Pons (tissue), 1 donor: ENCODE measurements around the gene AKAP1.
A peak's percentile ranks its signal among the peaks of the same experiment; 100 is the strongest.
"Not testable (repeated sequence)": the region's sequence is repeated elsewhere in the genome, so short reads cannot be mapped to it uniquely, and the experiment has no call there.

Experiments
- DNase-seq: peaks from one replicate; pipeline ENCODE4 v3.0.0-alpha.2; 2016; ENCODE audit warnings: low spot score

AKAP1 gene

GRCh38 chr17:57075193-57075592 lies 9.9 kb upstream of the AKAP1 start:
- DNase-seq = no peak

DNA sequence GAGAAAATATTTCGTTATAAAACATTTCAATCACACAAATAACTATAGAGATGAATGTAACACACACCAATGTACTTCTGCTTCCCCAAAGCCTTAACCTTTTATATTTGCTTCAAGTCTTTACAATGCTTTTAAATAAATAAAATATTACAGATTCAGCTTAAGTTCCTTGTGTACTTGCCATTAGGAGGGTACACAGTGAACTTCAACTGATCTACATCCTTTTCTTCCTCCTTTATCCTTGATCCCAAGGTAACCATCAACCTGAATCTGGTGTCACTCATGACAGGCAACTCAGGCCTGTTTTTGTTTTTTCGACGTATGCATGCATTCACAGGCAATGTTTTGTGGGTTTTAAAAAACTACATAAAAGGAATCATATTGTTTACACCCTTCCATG lies 9.3 kb upstream of the AKAP1 start:
- DNase-seq = no peak

DNA sequence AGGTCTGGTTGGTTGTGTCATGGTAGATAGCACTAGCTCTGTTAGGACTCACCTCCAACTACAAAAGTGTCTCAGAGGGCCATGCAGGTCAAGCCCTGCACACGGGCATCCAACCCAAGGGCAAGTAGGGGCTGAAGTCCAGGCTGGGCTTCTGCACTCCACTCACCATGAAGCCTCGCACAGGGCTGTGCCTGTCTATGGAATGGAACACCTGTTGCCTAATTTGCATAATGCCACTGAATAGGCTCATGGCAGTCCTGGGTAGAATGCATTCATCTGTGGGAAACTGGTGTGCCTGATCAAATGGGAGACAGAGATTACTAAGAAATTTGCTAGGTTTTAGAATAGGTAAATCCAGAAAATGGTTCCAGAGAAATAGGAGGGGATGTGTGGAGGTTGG lies 8.0 kb upstream of the AKAP1 start:
- no peak for DNase-seq

DNA sequence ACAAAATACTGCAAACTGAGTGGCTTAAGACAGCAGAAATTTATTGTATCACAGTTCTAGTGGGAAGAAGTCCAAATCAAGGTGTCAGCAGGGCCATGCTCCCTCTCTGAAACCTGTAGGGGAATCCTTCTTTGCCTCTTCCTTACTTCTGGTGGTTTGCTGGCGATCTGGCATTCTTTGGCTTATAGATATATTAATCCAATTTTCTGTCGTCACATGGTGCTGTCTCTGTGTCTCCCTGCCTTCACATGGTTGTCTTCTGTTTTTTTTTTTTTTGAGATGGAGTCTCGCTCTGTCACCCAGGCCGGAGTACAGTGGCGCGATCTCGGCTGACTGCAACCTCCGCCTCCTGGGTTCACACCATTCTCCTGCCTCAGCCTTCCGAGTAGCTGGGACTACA lies 6.8 kb upstream of the AKAP1 start:
- no peak for DNase-seq

DNA sequence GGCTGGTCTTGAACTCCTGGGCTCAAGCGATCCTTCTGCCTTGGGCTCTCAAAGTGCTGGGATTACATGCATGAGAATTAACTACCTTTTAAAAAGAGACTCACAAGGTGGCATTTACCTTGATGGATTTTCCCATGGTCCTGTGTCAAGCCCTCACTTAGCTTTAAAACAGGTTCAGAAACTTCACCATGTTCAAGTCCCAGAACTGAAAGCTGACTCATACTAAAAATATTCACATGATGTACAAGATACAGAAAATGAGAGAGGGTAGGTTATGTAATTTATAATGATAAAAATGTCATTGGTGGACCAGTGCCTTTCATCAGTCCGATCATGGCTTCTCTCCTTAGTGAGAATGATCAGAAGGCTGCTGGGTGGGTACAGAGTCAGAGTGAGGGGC lies 4.3 kb upstream of the AKAP1 start:
- no peak for DNase-seq

GRCh38 chr17:57082441-57082840 lies 2.6 kb upstream of the AKAP1 start:
- no peak for DNase-seq

GRCh38 chr17:57084361-57084801 lies 665 bp upstream of the AKAP1 start:
- DNase-seq = no peak

DNA sequence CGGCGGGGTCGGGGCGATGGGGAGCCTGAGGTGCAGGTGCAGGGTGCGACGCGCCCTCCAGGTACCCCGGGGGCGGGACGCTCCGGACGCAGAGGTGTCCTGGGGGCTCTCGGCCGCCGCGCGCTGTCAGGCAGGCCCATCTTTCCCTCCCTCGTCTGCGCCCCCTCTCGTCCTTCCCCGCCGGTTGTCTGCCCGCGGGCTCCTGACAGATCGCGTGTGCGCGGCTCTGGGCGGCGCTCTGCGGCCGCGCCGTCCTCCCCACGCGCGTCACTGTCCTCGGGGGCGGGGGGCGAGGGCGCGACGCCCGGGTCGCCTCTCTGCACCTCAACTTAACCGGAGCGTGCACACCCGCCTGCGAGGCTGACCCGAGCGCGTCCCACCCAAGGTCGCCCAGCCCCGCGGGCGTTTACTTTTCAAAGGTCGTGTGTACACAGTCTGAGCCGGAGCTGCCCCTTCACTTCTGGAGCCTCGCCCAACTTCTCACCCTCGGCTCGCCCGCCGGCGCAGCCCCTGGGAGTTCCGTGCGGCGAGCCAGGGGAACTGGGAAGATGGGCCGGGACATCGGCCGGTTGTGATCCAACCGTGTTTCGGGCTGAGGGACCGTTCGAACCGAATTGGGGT lies 512 bp downstream of the AKAP1 start:
- peak; percentile 56 for DNase-seq

GRCh38 chr17:57086069-57086930 lies 1.3 kb downstream of the AKAP1 start:
- DNase-seq = no peak

GRCh38 chr17:57088298-57088697 lies 3.3 kb downstream of the AKAP1 start:
- no peak for DNase-seq

DNA sequence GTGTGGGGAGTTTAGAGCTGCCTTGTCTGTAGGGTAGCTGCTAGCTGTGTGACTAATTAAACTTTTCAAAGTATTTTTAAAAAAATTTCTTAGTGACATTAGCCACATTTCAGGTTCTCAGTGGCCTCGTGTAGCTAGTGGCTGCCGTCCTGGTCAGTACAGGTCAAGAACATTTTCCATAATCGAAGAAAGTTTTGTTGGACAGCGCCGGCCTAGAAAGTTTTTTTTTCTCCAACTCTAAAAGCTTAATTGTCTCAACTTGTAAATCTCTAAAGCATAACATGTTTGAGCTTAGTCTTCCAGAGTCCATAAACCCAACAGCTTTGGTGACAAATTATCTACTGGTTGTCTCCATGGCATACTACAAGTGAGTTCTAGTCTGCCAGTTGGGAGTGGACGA lies 4.3 kb downstream of the AKAP1 start:
- DNase-seq = no peak

DNA sequence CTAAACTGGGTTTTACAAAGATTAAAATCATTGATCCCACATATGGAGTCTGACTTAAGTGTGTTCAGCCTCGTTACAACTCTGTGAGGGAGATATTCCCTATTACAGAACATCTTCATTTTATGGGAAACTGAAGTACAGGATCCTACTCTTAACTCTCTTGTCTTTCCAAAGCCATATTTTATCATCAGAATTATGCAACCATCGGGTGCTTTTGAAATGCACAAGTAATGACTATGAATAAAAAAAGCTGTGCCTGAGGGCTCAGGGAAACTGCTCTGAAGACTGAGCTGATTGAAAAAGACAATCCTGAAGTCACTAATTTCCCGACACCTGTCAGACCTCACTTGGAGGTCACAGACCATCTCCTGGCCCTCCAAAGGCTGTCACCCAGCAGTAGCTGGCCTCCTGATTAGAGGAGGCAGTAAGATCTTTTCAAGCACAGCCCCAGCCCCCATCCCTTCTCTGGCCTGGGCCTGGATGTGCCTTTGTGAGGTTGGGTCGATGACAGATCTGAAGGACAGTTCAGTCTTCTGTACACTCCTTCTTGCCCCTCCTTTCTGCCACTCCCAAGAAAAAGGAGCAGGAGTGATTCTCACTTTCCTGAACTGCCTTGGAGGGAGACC lies 5.6 kb downstream of the AKAP1 start:
- no peak for DNase-seq

- DNase-seq = peak; percentile 51
These were observed 6.2 kb downstream of the AKAP1 start for GRCh38 chr17:57091186-57091618.

DNA sequence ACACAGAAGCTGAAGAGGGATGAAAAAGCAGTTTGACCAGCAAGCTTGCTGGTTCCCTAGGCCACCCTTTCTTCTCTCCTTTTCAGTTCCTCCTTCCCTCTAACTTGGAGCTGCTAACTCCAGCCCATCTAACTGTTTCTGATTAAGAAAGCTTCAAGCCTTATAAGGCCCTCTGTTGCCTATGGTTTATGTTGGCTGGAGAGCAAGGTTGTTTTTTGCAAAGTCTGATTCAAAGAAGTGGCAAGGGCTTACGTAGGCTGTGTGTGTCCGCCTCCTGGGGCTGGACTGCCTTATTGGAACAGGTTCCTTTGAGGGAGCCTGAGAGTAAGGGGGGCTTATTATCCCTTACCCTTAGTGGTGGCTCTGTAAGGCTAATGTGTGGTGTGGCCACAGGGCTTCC lies 7.1 kb downstream of the AKAP1 start:
- no peak for DNase-seq

DNA sequence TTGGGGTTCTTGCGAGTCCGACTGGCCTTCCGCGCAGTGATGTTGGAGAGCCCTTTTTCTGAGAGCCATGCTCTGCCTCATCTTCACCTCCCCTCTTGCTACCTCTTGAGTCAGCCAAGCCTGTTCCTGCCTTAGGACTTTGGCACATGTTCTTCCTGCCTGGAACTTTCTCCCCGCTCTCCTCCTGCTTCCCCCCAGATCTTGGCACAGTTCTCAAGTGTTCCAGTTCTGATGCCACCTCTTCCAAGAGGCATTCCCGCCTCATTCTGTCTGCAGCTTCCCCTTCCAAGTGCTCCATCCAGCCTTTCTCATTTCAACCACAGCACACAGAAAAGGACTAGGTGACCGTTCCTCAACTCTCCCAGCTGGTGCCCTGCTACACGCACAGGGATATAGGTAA lies 7.7 kb downstream of the AKAP1 start:
- peak; percentile 43 for DNase-seq

GRCh38 chr17:57096472-57097202 lies 11.6 kb downstream of the AKAP1 start:
- no peak for DNase-seq

GRCh38 chr17:57097832-57098421 lies 12.9 kb downstream of the AKAP1 start:
- peak; percentile 51 for DNase-seq

DNA sequence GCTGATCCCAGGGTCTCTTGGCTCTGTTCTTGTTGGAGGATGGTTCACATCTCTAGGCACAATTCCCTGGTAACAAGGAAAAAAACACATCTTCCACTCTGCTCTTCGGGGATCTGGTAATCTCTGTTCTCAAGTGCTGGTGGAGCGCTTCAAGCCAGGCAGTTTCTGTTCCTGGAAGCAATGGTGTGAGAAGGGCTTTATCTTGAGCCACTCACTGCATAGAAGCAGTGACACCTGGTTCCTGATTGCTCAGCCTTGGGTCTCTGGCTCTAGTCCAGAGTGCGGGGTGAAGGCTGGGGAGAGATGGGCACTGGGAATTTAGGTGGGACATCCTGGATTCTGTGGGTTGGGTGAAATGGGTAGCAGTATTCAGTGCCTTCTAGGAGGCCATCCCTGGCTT lies 14.1 kb downstream of the AKAP1 start:
- DNase-seq = no peak

GRCh38 chr17:57102122-57102521 lies 17.1 kb downstream of the AKAP1 start:
- no peak for DNase-seq

DNA sequence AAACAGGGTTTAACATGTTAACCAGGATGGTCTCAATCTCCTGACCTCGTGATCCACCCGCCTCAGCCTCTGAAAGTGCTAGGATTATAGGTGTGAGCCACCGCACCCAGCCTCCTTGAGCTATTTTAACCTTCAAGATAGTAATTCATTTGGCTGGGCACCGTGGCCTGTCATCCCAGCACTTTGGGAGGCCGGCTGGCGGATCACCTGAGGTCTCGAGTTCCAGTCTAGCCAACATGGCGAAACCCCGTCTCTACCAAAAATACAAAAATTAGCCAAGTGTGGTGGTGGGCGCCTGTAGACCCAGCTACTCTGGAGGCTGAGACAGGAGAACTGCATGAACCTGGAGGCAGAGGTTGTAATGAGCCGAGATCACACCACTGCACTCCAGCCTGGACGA lies 17.6 kb downstream of the AKAP1 start:
- DNase-seq = not testable (repeated sequence)

DNA sequence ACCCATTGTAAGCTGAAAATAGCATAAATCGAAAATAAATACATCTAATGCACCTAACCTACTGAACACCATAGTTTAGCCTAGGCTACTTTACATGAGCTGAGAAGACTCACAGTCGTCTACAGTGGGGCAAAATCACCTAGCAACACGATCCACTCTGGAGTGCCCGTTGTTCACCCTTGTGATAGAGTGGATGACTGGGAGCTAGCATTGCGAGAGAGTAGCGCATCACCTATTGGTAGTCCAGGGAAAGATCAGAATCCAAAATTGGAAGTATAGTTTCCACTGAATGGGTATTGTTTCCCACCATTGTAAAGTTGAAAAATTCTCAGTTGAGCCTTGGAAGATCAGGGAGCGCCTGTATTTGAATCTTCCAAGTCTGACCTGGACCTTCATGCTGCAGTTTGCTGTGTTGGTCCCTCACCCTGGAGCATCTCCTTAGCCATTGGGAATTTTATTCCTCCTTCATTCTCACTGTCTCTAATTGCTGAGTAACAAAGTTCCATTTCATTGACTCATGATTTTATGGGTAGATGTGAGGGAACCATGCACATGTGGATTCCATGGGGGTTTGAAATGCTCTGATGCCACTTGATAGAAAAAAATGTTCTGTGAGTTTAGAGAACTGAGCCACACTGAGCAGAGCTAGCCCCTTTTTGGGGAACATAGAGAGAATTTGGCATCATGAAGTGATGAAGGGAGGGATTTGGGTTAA lies 19.6 kb downstream of the AKAP1 start:
- no peak for DNase-seq
